DOHH2 (cell line): ENCODE measurements around the gene MRGPRX3.

Experiments used
- H3F3A ChIP-seq: fragments of 200-600 bp; sonication (generic), shearing (Covaris generic); 2 replicates; pipeline ENCODE4 v1.6.0; 2016; ENCODE audit warnings: antibody characterized with exemption, mild to moderate bottlenecking; ENCODE audit not compliant: control insufficient read depth, insufficient read depth
- H3K27ac ChIP-seq: fragments of 200-600 bp; sonication (generic); 2 replicates; pipeline ENCODE4 v1.5.1; 2014; ENCODE audit warnings: low read depth, mild to moderate bottlenecking, low read length, moderate library complexity
- H3K27me3 ChIP-seq: fragments of 200-600 bp; sonication (generic); 2 replicates; pipeline ENCODE4 v1.6.1; 2014; ENCODE audit warnings: mild to moderate bottlenecking, low read length, mixed read lengths; ENCODE audit not compliant: control insufficient read depth
- H3K36me3 ChIP-seq: fragments of 200-600 bp; sonication (generic); 2 replicates; pipeline ENCODE4 v1.6.1; 2014; ENCODE audit warnings: mild to moderate bottlenecking, low read length, moderate library complexity, mixed read lengths; ENCODE audit not compliant: control insufficient read depth
- H3K4me1 ChIP-seq: fragments of 200-600 bp; sonication (generic); 2 replicates; pipeline ENCODE4 v1.6.1; 2014; ENCODE audit warnings: mild to moderate bottlenecking, low read length, mixed read lengths; ENCODE audit not compliant: control insufficient read depth
- H3K4me2 ChIP-seq: fragments of 200-600 bp; sonication (generic); 2 replicates; pipeline ENCODE4 v1.6.0; 2014; ENCODE audit warnings: mild to moderate bottlenecking, low read length, moderate library complexity
- H3K4me3 ChIP-seq: fragments of 200-600 bp; sonication (generic); 2 replicates; pipeline ENCODE4 v1.5.1; 2014; ENCODE audit warnings: mild to moderate bottlenecking, low read length, mixed read lengths
- H3K79me2 ChIP-seq: fragments of 200-600 bp; sonication (generic); 2 replicates; pipeline ENCODE4 v1.6.1; 2014; ENCODE audit warnings: mild to moderate bottlenecking, low read length, mixed read lengths; ENCODE audit not compliant: control insufficient read depth
- H3K9me2 ChIP-seq: fragments of 200-600 bp; sonication (generic); replicated peaks from 2 replicates; pipeline ENCODE4 v1.6.1; 2014; ENCODE audit warnings: mild to moderate bottlenecking, low read length, mixed read lengths; ENCODE audit not compliant: control insufficient read depth
- H3K9me3 ChIP-seq: fragments of 200-600 bp; sonication (generic); 2 replicates; pipeline ENCODE4 v1.6.1; 2014; ENCODE audit warnings: antibody characterized with exemption, low read length, mixed read lengths; ENCODE audit not compliant: control insufficient read depth, insufficient read depth
- H4K20me1 ChIP-seq: fragments of 200-600 bp; sonication (generic); 2 replicates; pipeline ENCODE4 v1.6.0; 2014; ENCODE audit warnings: low read depth, mild to moderate bottlenecking, antibody characterized with exemption, low read length, moderate library complexity; ENCODE audit not compliant: control insufficient read depth, insufficient read depth
- CTCF ChIP-seq: fragments of 200-600 bp; sonication (generic); IDR thresholded peaks from one replicate; pipeline ENCODE4 v1.5.1; 2014; ENCODE audit warnings: antibody characterized with exemption, mild to moderate bottlenecking, low read depth, low read length; ENCODE audit not compliant: poor library complexity, severe bottlenecking
- EZH2phosphoT487 ChIP-seq: fragments of 200-600 bp; sonication (generic); IDR thresholded peaks from 2 replicates; pipeline ENCODE4 v1.6.1; 2017; ENCODE audit warnings: borderline replicate concordance, mild to moderate bottlenecking, antibody characterized with exemption, low read length, moderate library complexity, mixed read lengths

Gene MRGPRX3

GRCh38 chr11:18105802-18106574 lies 26.4 kb upstream of the MRGPRX3 start, which contains the start of gene SAAL1:
Gene SAAL1 (minus strand): TSS chr11:18106082. CDS start chr11:18106041, 41 bp downstream.
- peaks cover 9% of the 10 kb centered on the region for H3K27me3 ChIP-seq
- TF ChIP-seq EZH2phosphoT487, result no peak
- peak; percentile 94 for TF ChIP-seq CTCF
- H3K4me2 ChIP-seq, result peak within 1 kb of the TSS; percentile 61
- peaks cover 23% of the 10 kb centered on the region for H3K4me1 ChIP-seq
- no peaks in the 10 kb centered on the region for H3K9me3 ChIP-seq
- peaks cover 2% of the 10 kb centered on the region; the same call in 1 of the 2 replicates for H3F3A ChIP-seq
- peak within 1 kb of the TSS; percentile 97 for H3K4me3 ChIP-seq
- peaks cover 38% of the 10 kb centered on the region for H3K36me3 ChIP-seq
- peak within 1 kb of the TSS; percentile 5; the same call in 1 of the 2 replicates for H3K27ac ChIP-seq
- H3K9me2 ChIP-seq, result no peaks in the 10 kb centered on the region
- peaks cover 51% of the 10 kb centered on the region for H3K79me2 ChIP-seq
- 0 out of 2 replicates have a peak, but pooled peaks cover 2% of the 10 kb centered on the region for H4K20me1 ChIP-seq

- H3K27me3 ChIP-seq, result peaks cover 10% of the 10 kb centered on the region
- peaks cover 2% of the 10 kb centered on the region; the same call in 1 of the 2 replicates for H3F3A ChIP-seq
- TF ChIP-seq EZH2phosphoT487 (no peak), CTCF (no peak)
- H3K4me2 ChIP-seq, result peak overlapping the region; percentile 61; the same call in 1 of the 2 replicates
- H3K27ac ChIP-seq, result no peak overlapping the region
- H3K4me3 ChIP-seq, result no peak overlapping the region
- no peaks in the 10 kb centered on the region for H3K9me3 ChIP-seq
- no peaks in the 10 kb centered on the region for H3K9me2 ChIP-seq
- H3K79me2 ChIP-seq, result peaks cover 44% of the 10 kb centered on the region
- no peaks in the 10 kb centered on the region for H4K20me1 ChIP-seq
- H3K36me3 ChIP-seq, result peaks cover 31% of the 10 kb centered on the region
- H3K4me1 ChIP-seq, result peaks cover 23% of the 10 kb centered on the region
Measured at GRCh38 chr11:18106688-18107087, 25.7 kb upstream of the MRGPRX3 start.

GRCh38 chr11:18108254-18108653 lies 24.1 kb upstream of the MRGPRX3 start:
- H3K36me3 ChIP-seq, result peaks cover 16% of the 10 kb centered on the region
- peaks cover 2% of the 10 kb centered on the region; the same call in 1 of the 2 replicates for H3F3A ChIP-seq
- H3K9me2 ChIP-seq, result no peaks in the 10 kb centered on the region
- no peak overlapping the region for H3K4me2 ChIP-seq
- H3K9me3 ChIP-seq, result no peaks in the 10 kb centered on the region
- H3K4me1 ChIP-seq, result peaks cover 21% of the 10 kb centered on the region
- no peak overlapping the region for H3K4me3 ChIP-seq
- H4K20me1 ChIP-seq, result no peaks in the 10 kb centered on the region
- peaks cover 17% of the 10 kb centered on the region for H3K27me3 ChIP-seq
- TF ChIP-seq CTCF (no peak), EZH2phosphoT487 (no peak)
- no peak overlapping the region for H3K27ac ChIP-seq
- H3K79me2 ChIP-seq, result peaks cover 28% of the 10 kb centered on the region
